Non-pigmented ciliary epithelial cell (primary cell): ENCODE data around the gene PIN4.
A peak's percentile ranks its signal among the peaks of the same experiment; 100 is the strongest.
"Not testable (repeated sequence)": the region's sequence is repeated elsewhere in the genome, so short reads cannot be mapped to it uniquely, and the experiment has no call there.

Experiments
- DNase-seq: peaks from one replicate; pipeline ENCODE4 v3.0.0-alpha.2; 2010; ENCODE audit warnings: low read depth

The PIN4 gene

DNA sequence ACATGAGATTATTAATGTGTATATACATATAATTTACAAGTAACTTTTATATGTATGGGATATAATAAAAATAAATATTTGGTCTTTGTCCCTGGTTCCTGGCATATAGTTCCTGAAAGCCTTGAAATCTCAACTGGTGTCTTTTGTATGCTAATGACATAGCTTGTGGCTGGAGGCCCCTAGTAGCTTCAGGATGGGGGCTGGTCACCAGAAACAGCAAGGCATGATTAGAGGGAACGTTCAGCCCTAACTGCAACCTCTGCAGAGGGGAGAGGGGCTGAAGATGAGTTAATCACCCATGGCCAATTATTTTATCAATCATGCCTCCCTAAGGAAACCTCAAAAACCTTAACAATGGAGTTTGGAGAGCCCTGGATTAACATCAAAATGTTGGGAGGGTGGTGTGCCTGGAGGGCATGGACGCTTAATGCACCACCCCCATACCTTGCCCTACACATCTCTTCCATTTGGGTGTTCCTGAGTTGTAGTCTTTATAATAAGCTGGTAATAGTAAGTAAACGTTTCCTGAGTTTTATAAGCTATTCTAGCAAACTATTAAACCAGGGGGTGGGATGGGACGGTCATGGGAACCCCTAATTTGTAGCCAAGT is 21.3 kb downstream of the PIN4 start:
- no peak for DNase-seq

DNA sequence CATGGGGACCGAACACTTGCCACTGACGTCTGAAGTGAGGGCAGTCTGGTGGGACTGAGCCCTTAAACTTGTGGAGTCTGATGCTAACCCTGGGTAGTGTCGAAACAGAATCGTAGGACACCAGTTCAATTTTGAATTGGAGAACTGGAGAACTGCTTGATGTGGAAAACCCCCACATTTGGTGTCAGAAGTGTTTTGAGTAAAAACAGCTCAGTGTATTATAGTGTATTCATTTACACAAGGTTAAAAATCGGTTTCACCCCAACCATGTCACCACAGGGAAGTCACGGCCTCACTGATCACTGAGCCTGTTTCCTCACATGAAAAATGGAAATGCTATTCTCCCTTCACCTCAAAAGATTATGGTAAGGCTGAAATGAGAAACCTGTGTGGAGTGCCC is 21.9 kb downstream of the PIN4 start:
- no peak for DNase-seq

DNA sequence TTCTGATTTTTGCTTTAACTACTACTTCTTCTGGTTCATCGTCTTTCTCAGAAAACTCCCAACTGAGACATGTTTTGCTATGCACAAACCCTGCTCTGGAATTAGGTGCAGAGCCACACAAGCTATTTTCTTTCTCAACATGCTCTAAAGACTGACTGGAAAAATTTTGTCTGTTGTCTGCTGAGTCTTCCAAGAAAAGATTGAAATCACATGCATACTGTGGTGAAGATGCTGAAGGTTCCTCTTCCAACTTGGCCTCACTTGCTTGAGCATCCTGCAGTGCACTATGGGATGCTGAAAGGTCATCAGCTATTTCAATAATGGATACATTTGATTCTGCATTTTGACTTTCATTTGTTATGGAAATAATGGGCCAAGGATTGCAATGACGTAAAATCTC is 24.1 kb downstream of the PIN4 start:
- no peak for DNase-seq

DNA sequence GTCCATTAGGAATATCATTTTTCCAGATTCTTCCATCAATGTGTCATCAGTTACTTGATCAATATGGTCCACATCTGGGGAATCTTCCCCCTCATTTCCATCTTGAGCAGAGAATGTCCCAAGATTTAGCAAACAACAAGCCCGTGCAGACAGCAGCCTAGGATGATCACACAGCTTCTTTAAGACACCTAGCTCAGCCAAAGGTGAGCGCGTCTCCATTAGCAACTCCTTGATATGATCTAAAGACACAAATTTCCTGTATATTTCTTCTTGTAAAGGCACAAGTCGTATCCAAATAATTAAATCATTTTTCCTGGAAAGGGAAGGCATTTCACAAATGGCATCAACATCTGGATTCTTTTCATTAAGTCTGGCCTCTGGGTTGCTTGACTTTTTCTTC is 25.8 kb downstream of the PIN4 start:
- DNase-seq = no peak

DNA sequence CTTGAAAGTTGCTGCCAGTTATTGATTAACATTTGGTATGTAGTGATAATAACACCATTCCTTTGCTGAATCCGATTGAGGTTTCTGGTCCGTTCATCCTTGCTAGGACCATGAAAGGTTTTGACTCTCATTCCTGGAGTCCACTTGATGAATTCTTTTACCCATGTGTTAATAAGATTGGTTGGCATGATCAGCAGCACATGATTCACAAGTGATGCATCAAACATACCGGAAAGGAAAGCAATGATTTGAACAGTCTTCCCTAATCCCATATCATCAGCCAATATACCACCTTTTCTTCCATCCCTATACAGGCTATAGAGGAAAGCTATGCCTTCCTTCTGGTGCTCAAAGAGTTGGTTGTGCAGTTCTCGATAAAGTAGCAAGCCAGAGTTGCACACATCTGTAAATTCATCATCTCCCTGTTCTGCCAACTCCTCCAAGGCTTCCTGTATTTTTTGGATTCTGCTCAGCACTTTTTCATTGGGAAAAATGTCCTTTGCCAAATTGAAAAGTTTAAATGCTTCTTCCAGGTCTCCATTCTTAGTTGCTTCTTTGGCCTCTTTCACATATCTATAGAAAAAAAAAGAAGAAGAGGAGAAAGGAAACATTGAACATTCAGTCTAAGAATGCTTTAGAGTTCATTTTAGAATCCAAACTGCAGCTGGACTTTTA is 26.7 kb downstream of the PIN4 start:
- no peak for DNase-seq

DNA sequence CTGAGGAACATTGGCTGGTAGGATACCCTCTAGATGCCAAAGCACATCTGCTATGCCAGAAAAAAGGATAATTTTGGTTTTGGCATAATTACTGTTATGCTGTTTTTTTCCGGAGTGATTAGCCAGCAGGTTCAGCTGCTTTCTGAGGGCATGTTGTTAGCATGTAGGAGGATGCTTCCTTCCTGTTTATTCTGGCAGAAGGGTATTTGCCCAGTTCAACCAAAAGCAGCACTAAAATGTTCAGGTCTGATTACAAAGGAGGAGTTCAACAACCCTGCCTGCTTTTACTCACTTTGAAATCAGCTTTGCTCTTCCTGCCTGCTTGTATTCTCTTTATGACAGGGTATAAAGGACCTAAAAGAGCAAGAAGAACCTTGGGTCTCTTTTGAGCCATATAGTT is 35.4 kb downstream of the PIN4 start:
- DNase-seq = no peak

DNA sequence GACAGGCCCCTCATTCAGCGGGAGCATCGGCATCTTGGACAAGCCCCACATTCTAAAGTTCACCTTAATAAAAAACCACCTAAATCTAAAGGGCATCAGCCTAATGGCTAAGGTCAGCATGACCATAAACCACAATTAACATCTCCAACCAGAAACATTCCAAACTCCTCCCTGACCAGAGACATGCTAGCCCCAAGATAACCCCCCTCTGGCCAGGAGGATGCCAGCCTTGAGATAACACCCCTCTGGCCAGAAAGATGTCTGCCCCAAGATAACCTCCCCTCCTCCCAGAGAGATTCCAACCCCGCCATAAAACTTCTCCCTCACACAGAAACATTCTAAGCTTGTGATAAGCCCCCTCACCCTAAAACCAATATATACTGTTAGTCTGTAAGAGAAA is 38.8 kb downstream of the PIN4 start:
- DNase-seq = not testable (repeated sequence)

DNA sequence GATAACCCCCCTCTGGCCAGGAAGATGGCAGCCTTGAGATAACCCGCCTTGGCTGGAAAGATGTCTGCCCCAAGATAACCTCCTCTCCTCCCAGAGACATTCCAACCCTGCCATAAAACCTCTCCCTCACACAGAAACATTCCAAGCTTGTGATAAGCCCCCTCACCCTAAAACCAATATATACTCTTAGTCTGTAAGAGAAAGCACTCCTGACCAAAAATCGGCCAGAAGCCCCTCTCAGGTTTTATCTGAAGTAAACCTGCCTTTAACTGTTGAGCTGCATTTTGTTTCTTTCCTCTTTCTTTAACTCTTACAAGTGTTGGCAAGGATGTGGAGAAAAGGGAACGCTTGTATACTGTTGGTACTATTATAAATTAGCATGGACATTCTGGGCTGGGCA is 48.7 kb downstream of the PIN4 start:
- no peak for DNase-seq

DNA sequence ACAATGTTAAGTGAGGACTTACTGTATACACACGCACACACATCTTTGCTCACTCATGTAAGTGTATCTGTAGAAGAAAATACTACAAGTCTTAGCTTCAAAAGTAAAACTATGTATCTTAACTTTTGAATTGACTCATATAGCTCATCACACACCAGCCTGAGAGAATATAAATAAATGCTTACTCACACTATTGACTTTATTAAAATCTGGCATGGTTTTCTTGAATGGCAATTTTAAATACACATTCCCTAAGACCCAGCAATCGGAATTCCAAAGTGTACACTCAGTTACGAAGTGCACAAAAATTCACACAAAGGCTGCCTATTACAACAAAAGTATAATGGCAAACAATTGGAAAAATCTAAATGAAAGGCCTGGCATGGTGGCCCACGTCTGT is 55.3 kb downstream of the PIN4 start:
- no peak for DNase-seq

DNA sequence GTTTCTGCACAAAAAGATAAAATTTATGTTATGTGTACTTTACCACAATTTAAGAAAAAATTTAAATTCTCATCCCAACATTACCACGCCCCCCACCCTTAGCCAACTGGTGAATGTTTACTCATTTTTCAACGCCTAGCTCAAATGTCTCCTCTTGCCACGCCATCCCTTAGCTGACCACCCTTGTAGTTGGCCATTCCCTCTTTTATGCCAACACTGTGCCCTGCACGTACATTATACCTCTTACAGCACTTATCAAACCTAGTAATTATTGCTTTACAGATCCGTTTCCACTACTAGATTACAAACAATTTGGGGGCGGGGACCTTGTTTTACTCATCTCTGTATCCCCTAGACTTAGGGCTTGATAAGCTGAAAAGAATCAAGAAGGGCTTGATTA is 56.6 kb downstream of the PIN4 start:
- no peak for DNase-seq

DNA sequence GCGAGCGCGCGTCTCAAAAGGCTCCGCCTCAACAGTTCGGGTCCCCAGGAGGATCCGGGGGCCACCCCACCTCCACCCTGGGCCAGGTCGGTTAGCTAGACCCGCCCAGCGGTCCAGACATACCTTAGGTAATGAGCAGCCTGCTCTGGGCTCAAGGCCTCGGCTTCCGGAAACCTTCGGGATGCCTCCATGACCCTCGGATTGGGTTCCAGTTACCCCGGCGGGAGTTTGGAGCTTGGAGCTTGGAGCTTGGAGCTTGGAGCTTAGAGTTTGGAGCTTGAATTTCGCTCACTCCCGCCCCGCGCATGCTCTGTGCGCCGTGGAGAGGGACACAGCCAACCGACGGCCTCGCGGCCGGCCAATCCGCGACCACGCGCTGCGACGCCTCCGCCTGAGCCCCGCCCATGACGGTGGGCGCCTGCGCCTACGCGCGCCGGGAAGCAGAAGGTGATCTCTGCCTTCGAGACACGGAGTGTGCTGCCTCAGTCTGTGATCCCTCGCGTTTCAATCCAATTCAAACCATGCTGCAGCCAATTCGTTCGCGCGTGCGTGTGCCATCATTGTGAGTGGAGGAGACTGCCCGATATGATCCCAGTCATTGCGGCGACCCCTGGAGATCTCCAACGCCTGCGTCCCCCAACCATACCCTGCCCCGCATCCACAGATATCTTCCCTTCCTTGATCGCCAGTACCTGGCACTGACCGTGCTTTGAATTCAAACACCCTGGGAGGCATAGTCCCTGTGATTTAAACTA is 57.3 kb downstream of the PIN4 start, which contains the start of gene ERCC6L:
Gene ERCC6L (minus strand): TSS at position 307 of the 755 bp plus-strand sequence. CDS start 116 bp downstream, at position 191.
- DNase-seq = peak; percentile 28

DNA sequence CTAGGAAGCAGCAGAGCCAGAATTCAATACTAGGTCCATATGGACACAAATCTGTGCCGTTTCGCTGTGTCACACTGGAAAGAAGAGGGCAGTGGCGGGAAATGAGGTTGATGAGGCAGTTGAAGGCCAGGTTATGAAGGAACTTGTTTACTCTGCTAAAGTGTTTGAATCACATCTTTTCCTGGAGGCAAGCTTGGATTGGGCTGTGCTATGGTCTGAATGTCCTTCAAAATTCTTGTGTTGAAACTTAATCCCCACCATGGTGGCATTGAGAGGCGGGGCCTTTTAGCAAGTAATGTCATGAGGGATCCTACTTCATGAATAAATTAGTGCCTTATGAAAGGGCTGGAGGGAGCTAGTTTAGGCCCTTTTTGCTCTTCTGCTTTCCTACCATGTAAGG is 59.4 kb downstream of the PIN4 start:
- DNase-seq = no peak

DNA sequence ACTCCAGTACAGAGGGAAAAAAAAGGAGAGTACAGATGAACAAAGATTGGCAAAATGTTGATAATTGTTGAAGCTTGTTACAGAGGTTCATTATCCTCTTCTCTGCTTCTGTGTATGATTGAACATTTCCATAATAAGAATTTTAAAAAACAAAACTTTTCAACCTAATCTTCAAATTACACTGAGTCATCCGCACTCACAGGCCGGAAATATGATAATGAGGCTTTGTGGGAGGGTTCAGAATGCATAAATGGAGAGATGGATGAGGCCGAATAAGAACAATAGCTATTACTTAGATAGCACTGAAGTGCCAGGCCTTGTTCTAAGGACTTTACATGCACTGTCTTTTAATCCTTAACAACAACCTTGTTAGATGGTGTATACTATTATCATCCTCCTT is 61.9 kb downstream of the PIN4 start:
- DNase-seq = no peak

DNA sequence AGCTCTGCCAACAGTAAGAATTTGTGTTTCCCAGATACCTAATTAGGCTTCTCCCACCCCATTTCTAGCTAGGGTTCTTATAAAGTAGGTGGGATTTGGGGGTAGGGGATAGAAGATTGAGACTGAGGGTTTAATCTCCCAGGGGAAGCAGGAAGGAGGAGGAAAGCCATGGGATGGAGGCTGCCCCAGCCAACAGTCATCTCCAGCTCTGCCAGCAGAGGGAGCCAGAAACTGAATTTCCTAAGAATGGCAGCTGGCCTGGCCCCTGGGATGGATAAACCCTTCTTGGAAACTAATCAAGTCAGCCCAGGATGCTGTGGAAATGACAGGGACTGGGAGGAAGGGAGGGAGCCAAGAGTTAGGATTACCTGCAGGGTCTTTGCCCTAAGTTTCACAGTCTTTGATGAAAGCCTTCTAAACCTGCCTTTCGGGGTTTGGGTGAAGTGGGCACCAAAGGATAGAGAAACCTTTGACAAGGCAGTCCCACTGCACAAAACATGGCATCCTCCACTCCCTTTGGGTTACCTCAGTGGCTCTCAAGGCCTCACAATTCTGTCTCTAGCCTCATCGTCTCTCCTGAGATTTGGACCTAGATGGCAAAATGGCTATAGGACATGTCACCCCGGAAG is 64.0 kb downstream of the PIN4 start:
- DNase-seq = no peak

DNA sequence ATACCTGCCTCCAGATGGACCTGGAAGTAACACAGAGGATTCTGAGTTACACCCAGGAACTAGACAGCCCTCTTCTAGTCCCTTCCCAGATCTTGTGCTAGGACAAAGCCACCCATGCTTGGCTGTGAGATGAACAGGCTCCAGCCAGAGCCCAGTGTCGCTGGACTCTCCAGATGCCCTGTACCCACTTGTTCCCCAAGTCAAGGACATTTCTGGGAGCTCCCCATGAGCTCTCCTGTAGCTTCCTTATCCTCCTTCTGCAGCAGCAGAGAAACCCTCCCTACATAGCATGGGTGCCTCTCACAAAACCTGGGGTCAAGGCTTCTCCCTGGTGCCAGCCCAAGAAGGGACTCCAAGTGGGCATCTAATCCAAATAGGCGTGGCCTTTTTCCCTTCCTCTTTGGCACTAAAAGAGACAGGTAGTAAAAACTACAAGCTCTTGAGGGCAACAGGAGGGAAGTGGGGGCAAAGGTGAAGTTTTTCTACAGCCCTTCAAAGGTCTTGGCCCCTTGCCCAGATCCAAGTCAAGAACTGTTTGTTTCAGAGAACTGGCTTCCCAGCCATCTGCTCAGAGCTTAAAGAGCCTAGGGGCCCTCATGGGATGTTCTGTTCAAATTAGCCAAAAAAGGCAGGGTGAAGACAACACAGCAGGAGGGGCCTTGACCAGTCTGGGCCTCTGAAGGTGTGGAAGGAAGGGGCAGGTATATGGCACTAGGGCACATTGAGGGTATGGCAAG is 65.8 kb downstream of the PIN4 start:
- no peak for DNase-seq
